Activated T-cell treated with anti-CD3 and anti-CD28 coated beads for 1 hour (primary cell): ENCODE results near the gene TKT.

Experiments
- DNase-seq: peaks from one replicate; pipeline ENCODE4 v3.0.0-alpha.2; 2020; ENCODE audit warnings: low read depth

TKT gene

GRCh38 chr3:53180305-53181023 lies 75.4 kb downstream of the TKT start:
- DNase-seq = no peak

GRCh38 chr3:53179580-53179979 lies 76.2 kb downstream of the TKT start:
- DNase-seq = no peak

GRCh38 chr3:53178246-53178645 lies 77.6 kb downstream of the TKT start:
- no peak for DNase-seq

GRCh38 chr3:53175613-53176540 lies 79.9 kb downstream of the TKT start:
- no peak for DNase-seq
